Kidney epithelial cell (primary cell): ENCODE measurements around the gene OOEP. TPM values are rescaled to one million over a fixed set of nuclear protein-coding genes. Genes with fewer than 3 reads are reported as not detected.

Experiments used
- DNase-seq: peaks from one replicate; pipeline ENCODE4 v3.0.0-alpha.2; 2010; ENCODE audit warnings: low read depth
- H3K27me3 ChIP-seq: 2 replicates; pipeline ENCODE4 v1.6.0; 2011; ENCODE audit warnings: low read length; ENCODE audit not compliant: control insufficient read depth, insufficient read depth
- H3K36me3 ChIP-seq: 2 replicates; pipeline ENCODE4 v1.5.1; 2011; ENCODE audit warnings: low read length; ENCODE audit not compliant: control insufficient read depth, insufficient read depth
- H3K4me3 ChIP-seq: 2 replicates; pipeline ENCODE4 v1.5.1; 2011; ENCODE audit warnings: low read depth, mild to moderate bottlenecking, control low read depth, low read length
- total RNA-seq: library from RNA; depleted of rRNA; stranded (reverse); fragments of >200 nt; gene quantifications from 2 replicates; pipeline ENCODE4 v1.2.3, GENCODE V29; 2015
- TF ChIP-seq, protein P1 (sequence below): IDR thresholded peaks from 2 replicates; pipeline ENCODE4 v1.5.1; 2011; ENCODE audit warnings: mild to moderate bottlenecking, moderate library complexity, low read length, control low read depth, inconsistent platforms; ENCODE audit not compliant: insufficient read depth, poor library complexity, severe bottlenecking

OOEP gene
- total RNA-seq, 1 donor from 2014 or later, result 0.50 TPM

GRCh38 chr6:73363537-73363875 lies 6.2 kb downstream of the OOEP start:
- H3K27me3 ChIP-seq, result no peaks in the 10 kb centered on the region
- no peak for DNase-seq
- no peak overlapping the region for H3K4me3 ChIP-seq
- TF ChIP-seq, protein P1, sequence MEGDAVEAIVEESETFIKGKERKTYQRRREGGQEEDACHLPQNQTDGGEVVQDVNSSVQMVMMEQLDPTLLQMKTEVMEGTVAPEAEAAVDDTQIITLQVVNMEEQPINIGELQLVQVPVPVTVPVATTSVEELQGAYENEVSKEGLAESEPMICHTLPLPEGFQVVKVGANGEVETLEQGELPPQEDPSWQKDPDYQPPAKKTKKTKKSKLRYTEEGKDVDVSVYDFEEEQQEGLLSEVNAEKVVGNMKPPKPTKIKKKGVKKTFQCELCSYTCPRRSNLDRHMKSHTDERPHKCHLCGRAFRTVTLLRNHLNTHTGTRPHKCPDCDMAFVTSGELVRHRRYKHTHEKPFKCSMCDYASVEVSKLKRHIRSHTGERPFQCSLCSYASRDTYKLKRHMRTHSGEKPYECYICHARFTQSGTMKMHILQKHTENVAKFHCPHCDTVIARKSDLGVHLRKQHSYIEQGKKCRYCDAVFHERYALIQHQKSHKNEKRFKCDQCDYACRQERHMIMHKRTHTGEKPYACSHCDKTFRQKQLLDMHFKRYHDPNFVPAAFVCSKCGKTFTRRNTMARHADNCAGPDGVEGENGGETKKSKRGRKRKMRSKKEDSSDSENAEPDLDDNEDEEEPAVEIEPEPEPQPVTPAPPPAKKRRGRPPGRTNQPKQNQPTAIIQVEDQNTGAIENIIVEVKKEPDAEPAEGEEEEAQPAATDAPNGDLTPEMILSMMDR, result no peak
- H3K36me3 ChIP-seq, result no peaks in the 10 kb centered on the region

DNA sequence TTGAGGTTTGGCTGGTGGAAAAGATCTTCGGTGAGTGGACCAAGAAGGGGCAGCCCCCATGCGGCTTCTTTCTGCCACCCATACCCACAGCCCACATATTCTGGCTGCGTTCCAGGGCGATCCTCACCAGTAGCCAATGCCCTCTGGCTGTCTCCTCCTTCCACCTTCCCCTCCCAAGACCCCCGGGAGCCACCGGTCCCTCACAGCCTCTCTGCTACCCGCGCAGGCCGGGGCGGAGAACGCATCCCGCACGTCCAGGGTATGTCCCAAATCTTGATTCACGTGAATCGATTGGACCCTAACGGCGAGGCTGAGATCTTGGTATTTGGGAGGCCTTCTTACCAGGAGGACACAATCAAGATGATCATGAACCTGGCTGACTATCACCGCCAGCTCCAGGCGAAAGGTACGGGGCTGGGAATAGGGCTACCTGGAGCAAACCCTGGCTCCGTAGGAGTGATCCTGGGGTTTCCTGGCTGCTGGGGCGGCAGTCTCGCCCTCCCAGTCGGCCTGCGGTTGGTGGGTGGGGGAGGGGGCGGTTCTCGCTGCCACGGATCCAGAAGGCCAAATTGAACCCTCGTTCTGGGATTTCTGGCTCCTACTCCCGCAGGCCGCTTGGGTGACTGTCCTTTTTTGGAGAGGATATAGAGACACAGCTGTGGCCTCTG lies 6.7 kb downstream of the OOEP start:
- Histone ChIP-seq H3K36me3 (no peaks in the 10 kb centered on the region), H3K27me3 (no peaks in the 10 kb centered on the region), H3K4me3 (no peak overlapping the region)
- TF ChIP-seq, protein P1, result no peak
- DNase-seq, result no peak

DNA sequence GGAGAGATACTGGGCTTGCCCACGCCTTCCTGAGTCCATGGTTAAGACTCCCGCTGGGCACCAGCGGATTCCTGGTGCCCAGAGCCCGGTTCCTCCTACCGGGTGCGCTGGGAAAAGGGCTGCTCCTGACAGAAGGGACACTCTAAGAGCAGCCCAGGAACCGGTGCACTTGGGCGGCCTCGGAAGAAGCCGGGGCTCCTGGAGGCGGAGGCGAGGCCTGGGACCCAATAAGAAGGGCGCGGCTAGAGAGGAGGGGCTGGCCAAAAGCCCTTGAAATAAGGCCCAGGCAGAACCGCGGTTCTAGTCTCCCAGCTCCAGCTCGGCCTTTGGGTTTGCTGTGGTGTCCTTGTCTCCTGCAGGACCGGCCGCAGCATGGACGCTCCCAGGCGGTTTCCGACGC lies 7.3 kb downstream of the OOEP start, which contains the start of gene KHDC3L:
Gene KHDC3L, plus strand, starts transcription at position 301 of the 400 bp plus-strand sequence. Its CDS starts 72 bp downstream, at position 373.
- Histone ChIP-seq H3K36me3 (no peaks in the 10 kb centered on the region), H3K4me3 (no peak within 1 kb of the TSS), H3K27me3 (no peaks in the 10 kb centered on the region)
- no peak for DNase-seq
- TF ChIP-seq, protein P1, result no peak

GRCh38 chr6:73353636-73354593 lies 15.8 kb downstream of the OOEP start, which contains the start of gene DPPA5:
DPPA5 (minus strand) TSS chr6:73354276; CDS start chr6:73354225, 51 bp downstream.
- TF ChIP-seq, protein P1, result no peak
- Histone ChIP-seq H3K36me3 (no peaks in the 10 kb centered on the region), H3K4me3 (no peak within 1 kb of the TSS), H3K27me3 (peaks cover 4% of the 10 kb centered on the region)
- DNase-seq, result no peak

GRCh38 chr6:73349311-73349710 lies 20.4 kb downstream of the OOEP start:
- TF ChIP-seq, protein P1, result no peak
- DNase-seq, result no peak
- no peaks in the 10 kb centered on the region for H3K36me3 ChIP-seq
- peaks cover 13% of the 10 kb centered on the region for H3K27me3 ChIP-seq
- no peak overlapping the region for H3K4me3 ChIP-seq
